Heart left ventricle (tissue), 13 donors: ENCODE data around the gene BCR.

Source experiments
- CTCF ChIP-seq, 12 donors: fragments of 200-600 bp; sonication (generic) in 4 of 12; IDR thresholded peaks; one replicate each; pipeline versions ENCODE4 v1.5.0 to v1.8.0; 2018 to 2022; ENCODE audit warnings: antibody characterized with exemption in 12 of 12, mild to moderate bottlenecking in 5 of 12
- POLR2A ChIP-seq, 2 donors: fragments of 450-650 bp; IDR thresholded peaks; one replicate each; pipeline ENCODE4 v1.6.1; 2017; ENCODE audit warnings: antibody characterized with exemption in 2 of 2, mild to moderate bottlenecking in 2 of 2, moderate library complexity in 2 of 2
- donor health status: ischemic (EF 13 %, LVEDD 7.1; RV severe dilation, severe dysfunction).
- donor health status: DM: no; HTN: yes; CAD: no.
- donor health status: DM: no; HTN: no; CAD: no.
- donor health status: ischemic (EF 25% LVEDD 6.9; RV normal size, moderate dysfunction).
- donor health status: ischemic (EF 25% LVEDD 5.7; RV mildly dilated, moderate dysfunction).
- donor health status: ischemic (EF 35%, LVEDD 5.7; RV mildly dilated, moderate dysfunction).
- donor health status: nonischemic (EF 11% LVEDD 7.7; RV severe dilation, severe dysfunction).
- donor health status: DM: yes; HTN: yes; CAD: no.
- donor health status: PGD.
- donor health status: ischemic (EF 29% LVEDD 5.4; RV normal size, mild dysfunction).
- donor health status: nonischemic (EF 23%, LVEDD 6.1; RV moderate dilation, normal function).

- no peak for TF ChIP-seq CTCF (IDR thresholded peaks at IDR 0.05)
- no peak for TF ChIP-seq POLR2A (IDR thresholded peaks at IDR 0.05)
These were observed 107.1 kb downstream of the BCR start for GRCh38 chr22:23287136-23288095.
